ENCODE results near the gene PRKAR1B. TPM values are rescaled to one million over a fixed set of nuclear protein-coding genes. Genes with fewer than 3 reads are reported as not detected.

The PRKAR1B gene
- total and polyA plus RNA-seq, 10 of the 15 experiments (the other 5 are each of a cell fraction or from before 2014, with no cell fraction given): 1.4 to 45.6 (median 19.3) TPM

GRCh38 chr7:585229-585711 is 141.8 kb downstream of the PRKAR1B start (continued):
- no peak for TF ChIP-seq BCLAF1 (IDR thresholded peaks at IDR 0.05)
- TF ChIP-seq ATF2 (IDR thresholded peaks at IDR 0.05; ENCODE audit: low read length): 0 out of 2 replicates have a peak, but pooled peaks have one; percentile 56
- peak; percentile 92 for TF ChIP-seq EED (IDR thresholded peaks at IDR 0.05; ENCODE audit: low read depth)
- peak; percentile 59 for TF ChIP-seq CREB1 (IDR thresholded peaks at IDR 0.05; ENCODE audit: low read depth)
- peak; percentile 90 for TF ChIP-seq IRF4 (IDR thresholded peaks at IDR 0.05; ENCODE audit: low read depth, low read length)
- TF ChIP-seq MEF2A (IDR thresholded peaks at IDR 0.05; ENCODE audit: insufficient read depth, low read depth, low read length): no peak
- TF ChIP-seq BCL11A (IDR thresholded peaks at IDR 0.05; ENCODE audit: low read depth, low read length): peak; percentile 55; the same call in 1 of the 2 replicates

- H4K20me1 ChIP-seq (ENCODE audit: control insufficient read depth, insufficient read depth): no peaks in the 10 kb centered on the region
- no peak overlapping the region for H3K4me3 ChIP-seq
- peaks cover 11 to 13% of the 10 kb centered on the region in 2 experiments; a peak in 3 of 4 replicates for H3K36me3 ChIP-seq (ENCODE audit: control insufficient read depth in 2 of 2, insufficient read depth in 2 of 2, low read length in 1 of 2)
- in situ Hi-C loops (cut with MboI) (loop anchor here (5.0 kb wide), 1 partner anchor 63 kb away; no protein-coding TSS in a partner anchor), intact Hi-C loops (cut with micrococcal nuclease; ENCODE audit: unreplicated experiment) (no loop called here)
- ATAC-seq (no peak), FAIRE-seq (no peak), DNase-seq (ENCODE audit: low read depth, low spot score) (no peak)
- RAD21 ChIA-PET (ENCODE audit: unreplicated experiment): no interaction called here
- SMC1A ChIA-PET (ENCODE audit: uncharacterized antibody, unreplicated experiment): no interaction called here
- CTCF ChIA-PET: no interaction called here
- no TSS peak for BruUV-seq (replicated peaks)
- POLR2A ChIA-PET: no interaction called here
- no peak overlapping the region for H3K9ac ChIP-seq (ENCODE audit: control insufficient read depth, insufficient read depth, low read length)
- H2AFZ ChIP-seq (ENCODE audit: control insufficient read depth, low read depth, low read length): no peak overlapping the region
- 98% methylated on average over 12 of the region's 12 CpGs for WGBS (ENCODE audit: insufficient coverage, insufficient replicate concordance, low lambda C conversion rate, missing lambda C conversion rate)
- H3K27me3 ChIP-seq (replicated peaks in 1 of 2; ENCODE audit: control insufficient read depth in 2 of 2, insufficient read depth in 2 of 2, low read length in 1 of 2): no peaks in the 10 kb centered on the region
- H3K79me2 ChIP-seq (ENCODE audit: control insufficient read depth, insufficient read depth, low read length): no peaks in the 10 kb centered on the region
- peaks cover 11% of the 10 kb centered on the region for H3K4me1 ChIP-seq (ENCODE audit: control insufficient read depth, insufficient read depth, low read length)
- H3K27ac ChIP-seq (ENCODE audit: control insufficient read depth, insufficient read depth): no peak overlapping the region; the same call in 1 of the 2 replicates
- no peak overlapping the region for H3K4me2 ChIP-seq (ENCODE audit: control insufficient read depth, insufficient read depth)
- peaks cover 5% of the 10 kb centered on the region; the same call in 2 of the 3 replicates for H3K9me3 ChIP-seq (replicated peaks; ENCODE audit: control insufficient read depth, insufficient read depth, low read length)
- TF ChIP-seq YBX1 (IDR thresholded peaks at IDR 0.05): no peak
- no peak for TF ChIP-seq EED (IDR thresholded peaks at IDR 0.05; ENCODE audit: low read depth)
- no peak for TF ChIP-seq ZNF207 (IDR thresholded peaks at IDR 0.05; ENCODE audit: borderline replicate concordance)
- no peak for TF ChIP-seq RAD21 (IDR thresholded peaks at IDR 0.05; ENCODE audit: insufficient read depth, low read depth, low read length)
- TF ChIP-seq BACH1 (IDR thresholded peaks at IDR 0.05; ENCODE audit: borderline replicate concordance): no peak
- TF ChIP-seq BCL11A (IDR thresholded peaks at IDR 0.05; ENCODE audit: low read depth, low read length): no peak
- no peak for TF ChIP-seq RFX5 (IDR thresholded peaks at IDR 0.05; ENCODE audit: low read depth, low read length)
- TF ChIP-seq ZBTB11 (CRISPR knock-in tag; IDR thresholded peaks at IDR 0.05): no peak
Observed at GRCh38 chr7:584820-585219, 142.3 kb downstream of the PRKAR1B start.

Measured in GM12878 (cell line).